IMR-90 (cell line): ENCODE results near the gene TDRD1. TPM values are rescaled to one million over a fixed set of nuclear protein-coding genes. Genes with fewer than 3 reads are reported as not detected.

Experiments
- ATAC-seq: fragments of 200-7000 bp; cut with Tn5 transposase; 2 replicates; pipeline ENCODE4 v1.9.1; 2020; ENCODE audit warnings: low read depth, mild to moderate bottlenecking, moderate library complexity
- BruUV-seq: library from RNA; stranded (reverse); fragments of 400-500 nt; replicated peaks from 2 replicates; lab custom pipeline; 2021; lab: Mats Ljungman, UMichigan
- CTCF ChIA-PET: fragments of 300-600 bp; formaldehyde crosslinking; extraction: SDS; loops from one replicate; lab custom pipeline; 2021; ENCODE audit warnings: antibody characterized with exemption; lab: Yijun Ruan, JAX
- POLR2A ChIA-PET: fragments of 300-600 bp; sonication (Branson Sonifier 250); formaldehyde crosslinking; loops from one replicate; lab custom pipeline; 2022; ENCODE audit warnings: antibody characterized with exemption; ENCODE audit not compliant: unreplicated experiment; lab: Charles Lee
- DNase-seq: peaks from one replicate; pipeline ENCODE4 v3.0.0; 2013
- H2AFZ ChIP-seq: replicated peaks from 2 replicates; pipeline ENCODE3; 2013; ENCODE audit warnings: low read length, mild to moderate bottlenecking; ENCODE audit not compliant: poor library complexity
- H2AK5ac ChIP-seq: 2 replicates; pipeline ENCODE4 v1.6.1; 2013; ENCODE audit warnings: low read depth, low read length, inconsistent platforms
- H2AK9ac ChIP-seq: replicated peaks from 2 replicates; pipeline ENCODE3; 2013; ENCODE audit warnings: mild to moderate bottlenecking, low read depth, low read length, moderate library complexity; ENCODE audit not compliant: poor library complexity
- H2BK120ac ChIP-seq: 2 replicates; pipeline ENCODE4 v1.6.1; 2013; ENCODE audit warnings: low read depth, low read length, inconsistent platforms
- H2BK15ac ChIP-seq: 3 replicates; pipeline ENCODE4 v1.6.1; 2013; ENCODE audit warnings: low read depth, low read length, inconsistent platforms
- H2BK20ac ChIP-seq: 2 replicates; pipeline ENCODE4 v1.6.1; 2013; ENCODE audit warnings: low read depth, mild to moderate bottlenecking, inconsistent platforms, low read length, moderate library complexity
- H2BK5ac ChIP-seq: 2 replicates; pipeline ENCODE4 v1.6.1; 2013; ENCODE audit warnings: mild to moderate bottlenecking, low read depth, low read length, inconsistent platforms; ENCODE audit not compliant: poor library complexity, severe bottlenecking
- H3K14ac ChIP-seq: replicated peaks from 2 replicates; pipeline ENCODE4 v1.6.1; 2013; ENCODE audit warnings: low read depth, low read length, inconsistent platforms
- H3K18ac ChIP-seq: 2 replicates; pipeline ENCODE4 v1.6.1; 2013; ENCODE audit warnings: low read depth, low read length, control low read depth
- H3K23ac ChIP-seq: 2 replicates; pipeline ENCODE4 v1.6.1; 2013; ENCODE audit warnings: low read depth, low read length, inconsistent platforms
- H3K27ac ChIP-seq: 2 replicates; pipeline ENCODE4 v1.5.1; 2013; ENCODE audit warnings: mild to moderate bottlenecking, control low read depth, low read length; ENCODE audit not compliant: insufficient read depth
- H3K27me3 ChIP-seq: 2 replicates; pipeline ENCODE4 v1.6.1; 2013; ENCODE audit warnings: low read length; ENCODE audit not compliant: control insufficient read depth, insufficient read depth
- H3K36me3 ChIP-seq: 2 replicates; pipeline ENCODE4 v1.6.1; 2013; ENCODE audit warnings: low read length, mixed read lengths; ENCODE audit not compliant: control insufficient read depth, insufficient read depth
- H3K4ac ChIP-seq: 2 replicates; pipeline ENCODE4 v1.6.1; 2013; ENCODE audit warnings: low read depth, low read length, inconsistent platforms
- H3K4me1 ChIP-seq: 2 replicates; pipeline ENCODE4 v1.6.1; 2013; ENCODE audit warnings: low read length, mixed read lengths; ENCODE audit not compliant: control insufficient read depth, insufficient read depth
- H3K4me2 ChIP-seq: 2 replicates; pipeline ENCODE4 v1.6.1; 2013; ENCODE audit warnings: low read depth, mild to moderate bottlenecking, control low read depth, low read length, moderate library complexity
- H3K4me3 ChIP-seq: 2 replicates; pipeline ENCODE4 v1.5.1; 2013; ENCODE audit warnings: low read depth, mild to moderate bottlenecking, control low read depth, low read length, moderate library complexity; ENCODE audit not compliant: insufficient read depth
- H3K56ac ChIP-seq: 2 replicates; pipeline ENCODE4 v1.6.1; 2013; ENCODE audit warnings: low read length, inconsistent platforms; ENCODE audit not compliant: insufficient read depth; ENCODE audit errors: extremely low read depth
- H3K79me1 ChIP-seq, 2 experiments: 2 replicates each; pipeline ENCODE4 v1.6.1; 2013; ENCODE audit warnings: low read length in 2 of 2, inconsistent platforms in 1 of 2, low read depth in 1 of 2
- H3K9ac ChIP-seq: 2 replicates; pipeline ENCODE4 v1.6.1; 2013; ENCODE audit warnings: low read depth, low read length, control low read depth
- H3K9me1 ChIP-seq: 2 replicates; pipeline ENCODE4 v1.6.1; 2013; ENCODE audit warnings: low read length, inconsistent platforms; ENCODE audit not compliant: insufficient read depth
- H3K9me3 ChIP-seq: 2 replicates; pipeline ENCODE4 v1.6.1; 2013; ENCODE audit warnings: low read length; ENCODE audit not compliant: control insufficient read depth, insufficient read depth
- H4K20me1 ChIP-seq: 2 replicates; pipeline ENCODE4 v1.6.1; 2013; ENCODE audit warnings: low read length, inconsistent platforms; ENCODE audit not compliant: insufficient read depth
- H4K5ac ChIP-seq: 2 replicates; pipeline ENCODE4 v1.6.1; 2013; ENCODE audit warnings: mild to moderate bottlenecking, low read depth, low read length, control low read depth
- H4K8ac ChIP-seq, 2 experiments: 2 replicates each; pipeline ENCODE4 v1.6.1; 2013; ENCODE audit warnings: low read depth in 2 of 2, low read length in 2 of 2, control low read depth in 1 of 2, inconsistent platforms in 1 of 2
- H4K91ac ChIP-seq: 2 replicates; pipeline ENCODE4 v1.6.1; 2013; ENCODE audit warnings: low read depth, low read length, inconsistent platforms; ENCODE audit not compliant: insufficient read depth
- CEBPB ChIP-seq: IDR thresholded peaks from 2 replicates; pipeline ENCODE4 v1.6.1; 2012; ENCODE audit warnings: low read depth, low read length, improper control_type of control experiment
- CHD1 ChIP-seq: IDR thresholded peaks from 2 replicates; pipeline ENCODE4 v1.6.1; 2012; ENCODE audit warnings: low read depth, low read length, improper control_type of control experiment
- FOS ChIP-seq: fragments of 150-350 bp; IDR thresholded peaks from 2 replicates; pipeline ENCODE4 v1.6.1; 2016; ENCODE audit warnings: low read depth, low read length
- MAFK ChIP-seq: IDR thresholded peaks from 2 replicates; pipeline ENCODE4 v1.6.1; 2012; ENCODE audit warnings: low read depth, low read length, improper control_type of control experiment
- NFE2L2 ChIP-seq: fragments of 150-350 bp; IDR thresholded peaks from 2 replicates; pipeline ENCODE4 v1.6.1; 2016; ENCODE audit warnings: low read depth, mild to moderate bottlenecking, low read length
- POLR2A ChIP-seq: IDR thresholded peaks from 2 replicates; pipeline ENCODE4 v1.6.1; 2012; ENCODE audit warnings: mild to moderate bottlenecking, low read depth, low read length
- RAD21 ChIP-seq: IDR thresholded peaks from 2 replicates; pipeline ENCODE4 v1.6.1; 2012; ENCODE audit warnings: low read length, improper control_type of control experiment
- RCOR1 ChIP-seq: IDR thresholded peaks from 2 replicates; pipeline ENCODE4 v1.6.1; 2012; ENCODE audit warnings: mild to moderate bottlenecking, low read length, improper control_type of control experiment; ENCODE audit not compliant: insufficient replicate concordance
- RFX5 ChIP-seq: IDR thresholded peaks from 2 replicates; pipeline ENCODE4 v1.8.0; 2012; ENCODE audit warnings: low read depth, mild to moderate bottlenecking, low read length, moderate library complexity
- SMC3 ChIP-seq: fragments of 150-350 bp; IDR thresholded peaks from 2 replicates; pipeline ENCODE4 v1.6.1; 2016; ENCODE audit warnings: low read depth, mild to moderate bottlenecking, antibody characterized with exemption, low read length, moderate library complexity
- WGBS, 2 experiments: methylation state at CpG; one replicate each; pipeline versions ENCODE4 v1.1.5 to v1.1.7; 2013; ENCODE audit warnings: missing lambda C conversion rate in 2 of 2; ENCODE audit not compliant: insufficient read length in 1 of 2; ENCODE audit errors: extremely low coverage in 2 of 2; 5-methylcytosine and 5-hydroxymethylcytosine counted together
- dilution Hi-C: fragments of 300-500 bp; cut with HindIII; formaldehyde crosslinking; loops from one replicate; pipeline ENCODE4 v1.14.3; 2018; ENCODE audit warnings: low sequenced_read_pairs; ENCODE audit not compliant: unreplicated experiment
- in situ Hi-C: fragments of 300-500 bp; cut with MboI; formaldehyde crosslinking; loops from 3 replicates; pipeline ENCODE4 v1.14.3; 2019; ENCODE audit warnings: low sequenced_read_pairs, inconsistent platforms, mixed read lengths
- intact Hi-C: fragments of 100-400 bp; cut with micrococcal nuclease; formaldehyde crosslinking; loops from 2 replicates; pipeline ENCODE4 v1.10.0; 2022
- polyA plus RNA-seq, 3 experiments: library from polyadenylated mRNA; depleted of rRNA; stranded (reverse); fragments of >200 nt; gene quantifications; 2 replicates each; pipeline ENCODE4 v1.2.3, GENCODE V29; 2012; ENCODE audit warnings: low replicate concordance in 1 of 3
- total RNA-seq: library from RNA; depleted of rRNA; stranded (reverse); fragments of >200 nt; gene quantifications from 2 replicates; pipeline ENCODE4 v1.2.3, GENCODE V29; 2012
- TF ChIP-seq, protein P1 (sequence below): fragments of 150-350 bp; IDR thresholded peaks from 2 replicates; pipeline ENCODE4 v1.6.1; 2017; ENCODE audit warnings: mild to moderate bottlenecking, antibody characterized with exemption, low read length, low read depth
- TF ChIP-seq, protein P2 (sequence below): conservative IDR thresholded peaks from 2 replicates; pipeline ENCODE4 v1.5.1; 2012; ENCODE audit warnings: mild to moderate bottlenecking, low read depth, low read length, improper control_type of control experiment

The TDRD1 gene
- total and polyA plus RNA-seq, 2 of the 4 experiments (the other 2 are of a cell fraction): not detected

DNA sequence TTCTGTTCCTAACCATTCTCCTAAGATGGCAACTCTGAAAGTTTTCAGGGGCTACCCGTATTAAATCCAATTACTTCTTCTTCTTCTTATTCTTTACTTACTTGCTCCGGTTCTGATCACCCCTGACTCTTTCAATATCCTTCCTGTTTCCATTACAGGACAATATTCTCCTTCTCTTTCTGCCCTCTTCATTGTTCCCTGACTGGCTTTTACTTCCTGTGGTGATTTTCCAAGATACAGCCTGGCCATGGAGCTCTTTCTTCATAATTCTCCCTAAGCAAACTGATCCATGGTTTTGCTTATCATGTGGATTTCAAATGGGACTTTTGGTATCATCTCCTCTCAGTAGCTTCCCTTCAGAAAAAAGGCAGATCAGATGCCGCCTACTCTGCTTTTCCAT lies 40.6 kb upstream of the TDRD1 start:
- no peak overlapping the region for H3K4me2 ChIP-seq
- H3K14ac ChIP-seq: no peak overlapping the region
- no peak overlapping the region for H3K18ac ChIP-seq
- no peak overlapping the region for H3K23ac ChIP-seq
- no peaks in the 10 kb centered on the region for H3K4me1 ChIP-seq
- POLR2A ChIA-PET: no interaction called here
- no peak overlapping the region for H2BK5ac ChIP-seq
- no peak overlapping the region for H2AFZ ChIP-seq
- no peaks in the 10 kb centered on the region for H3K9me3 ChIP-seq
- H3K4ac ChIP-seq: no peak overlapping the region
- no peaks in the 10 kb centered on the region for H3K79me1 ChIP-seq
- no peaks in the 10 kb centered on the region for H3K27me3 ChIP-seq
- H4K20me1 ChIP-seq: no peaks in the 10 kb centered on the region
- no peak overlapping the region for H3K27ac ChIP-seq
- H3K4me3 ChIP-seq: no peak overlapping the region
- no peak overlapping the region for H3K9ac ChIP-seq
- no TSS peak for BruUV-seq
- no peak overlapping the region for H2AK9ac ChIP-seq
- no peaks in the 10 kb centered on the region for H3K9me1 ChIP-seq
- no peak overlapping the region for H4K91ac ChIP-seq
- H4K5ac ChIP-seq: no peak overlapping the region
- dilution Hi-C loops (no loop called here), intact Hi-C loops (no loop called here), in situ Hi-C loops (no loop called here)
- peaks cover 9% of the 10 kb centered on the region for H3K36me3 ChIP-seq
- no peak for ATAC-seq
- no peak overlapping the region for H2BK15ac ChIP-seq
- TF ChIP-seq SMC3 (no peak), NFE2L2 (no peak), CHD1 (no peak), CEBPB (no peak), RCOR1 (no peak), FOS (no peak), RAD21 (no peak), MAFK (no peak), RFX5 (no peak), POLR2A (no peak)
- TF ChIP-seq, protein P1, sequence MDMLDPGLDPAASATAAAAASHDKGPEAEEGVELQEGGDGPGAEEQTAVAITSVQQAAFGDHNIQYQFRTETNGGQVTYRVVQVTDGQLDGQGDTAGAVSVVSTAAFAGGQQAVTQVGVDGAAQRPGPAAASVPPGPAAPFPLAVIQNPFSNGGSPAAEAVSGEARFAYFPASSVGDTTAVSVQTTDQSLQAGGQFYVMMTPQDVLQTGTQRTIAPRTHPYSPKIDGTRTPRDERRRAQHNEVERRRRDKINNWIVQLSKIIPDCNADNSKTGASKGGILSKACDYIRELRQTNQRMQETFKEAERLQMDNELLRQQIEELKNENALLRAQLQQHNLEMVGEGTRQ: no peak
- TF ChIP-seq, protein P2, sequence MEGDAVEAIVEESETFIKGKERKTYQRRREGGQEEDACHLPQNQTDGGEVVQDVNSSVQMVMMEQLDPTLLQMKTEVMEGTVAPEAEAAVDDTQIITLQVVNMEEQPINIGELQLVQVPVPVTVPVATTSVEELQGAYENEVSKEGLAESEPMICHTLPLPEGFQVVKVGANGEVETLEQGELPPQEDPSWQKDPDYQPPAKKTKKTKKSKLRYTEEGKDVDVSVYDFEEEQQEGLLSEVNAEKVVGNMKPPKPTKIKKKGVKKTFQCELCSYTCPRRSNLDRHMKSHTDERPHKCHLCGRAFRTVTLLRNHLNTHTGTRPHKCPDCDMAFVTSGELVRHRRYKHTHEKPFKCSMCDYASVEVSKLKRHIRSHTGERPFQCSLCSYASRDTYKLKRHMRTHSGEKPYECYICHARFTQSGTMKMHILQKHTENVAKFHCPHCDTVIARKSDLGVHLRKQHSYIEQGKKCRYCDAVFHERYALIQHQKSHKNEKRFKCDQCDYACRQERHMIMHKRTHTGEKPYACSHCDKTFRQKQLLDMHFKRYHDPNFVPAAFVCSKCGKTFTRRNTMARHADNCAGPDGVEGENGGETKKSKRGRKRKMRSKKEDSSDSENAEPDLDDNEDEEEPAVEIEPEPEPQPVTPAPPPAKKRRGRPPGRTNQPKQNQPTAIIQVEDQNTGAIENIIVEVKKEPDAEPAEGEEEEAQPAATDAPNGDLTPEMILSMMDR: no peak
- H3K56ac ChIP-seq: no peak overlapping the region
- no peak overlapping the region for H2BK120ac ChIP-seq
- CTCF ChIA-PET: no interaction called here
- H4K8ac ChIP-seq: no peak overlapping the region
- WGBS, 2 experiments: 100% methylated on average over 1 of the region's 3 CpGs; no CpG with 5 or more reads in 1 of the 2 experiments
- no peak overlapping the region for H2BK20ac ChIP-seq
- no peak overlapping the region for H2AK5ac ChIP-seq
- DNase-seq: no peak
